IMR-90 (cell line): Measurements from ENCODE around the gene GLIS1. TPM values are rescaled to one million over a fixed set of nuclear protein-coding genes. Genes with fewer than 3 reads are reported as not detected.

ENCODE experiments used
- ATAC-seq: fragments of 200-7000 bp; cut with Tn5 transposase; 2 replicates; pipeline ENCODE4 v1.9.1; 2020; ENCODE audit warnings: low read depth, mild to moderate bottlenecking, moderate library complexity
- BruUV-seq: library from RNA; stranded (reverse); fragments of 400-500 nt; replicated peaks from 2 replicates; lab custom pipeline; 2021; lab: Mats Ljungman, UMichigan
- CTCF ChIA-PET: fragments of 300-600 bp; formaldehyde crosslinking; extraction: SDS; loops from one replicate; lab custom pipeline; 2021; ENCODE audit warnings: antibody characterized with exemption; lab: Yijun Ruan, JAX
- POLR2A ChIA-PET: fragments of 300-600 bp; sonication (Branson Sonifier 250); formaldehyde crosslinking; loops from one replicate; lab custom pipeline; 2022; ENCODE audit warnings: antibody characterized with exemption; ENCODE audit not compliant: unreplicated experiment; lab: Charles Lee
- DNase-seq: peaks from one replicate; pipeline ENCODE4 v3.0.0; 2013
- H2AFZ ChIP-seq: replicated peaks from 2 replicates; pipeline ENCODE3; 2013; ENCODE audit warnings: low read length, mild to moderate bottlenecking; ENCODE audit not compliant: poor library complexity
- H2AK5ac ChIP-seq: 2 replicates; pipeline ENCODE4 v1.6.1; 2013; ENCODE audit warnings: low read depth, low read length, inconsistent platforms
- H2AK9ac ChIP-seq: replicated peaks from 2 replicates; pipeline ENCODE3; 2013; ENCODE audit warnings: mild to moderate bottlenecking, low read depth, low read length, moderate library complexity; ENCODE audit not compliant: poor library complexity
- H2BK120ac ChIP-seq: 2 replicates; pipeline ENCODE4 v1.6.1; 2013; ENCODE audit warnings: low read depth, low read length, inconsistent platforms
- H2BK15ac ChIP-seq: 3 replicates; pipeline ENCODE4 v1.6.1; 2013; ENCODE audit warnings: low read depth, low read length, inconsistent platforms
- H2BK20ac ChIP-seq: 2 replicates; pipeline ENCODE4 v1.6.1; 2013; ENCODE audit warnings: low read depth, mild to moderate bottlenecking, inconsistent platforms, low read length, moderate library complexity
- H2BK5ac ChIP-seq: 2 replicates; pipeline ENCODE4 v1.6.1; 2013; ENCODE audit warnings: mild to moderate bottlenecking, low read depth, low read length, inconsistent platforms; ENCODE audit not compliant: poor library complexity, severe bottlenecking
- H3K14ac ChIP-seq: replicated peaks from 2 replicates; pipeline ENCODE4 v1.6.1; 2013; ENCODE audit warnings: low read depth, low read length, inconsistent platforms
- H3K18ac ChIP-seq: 2 replicates; pipeline ENCODE4 v1.6.1; 2013; ENCODE audit warnings: low read depth, low read length, control low read depth
- H3K23ac ChIP-seq: 2 replicates; pipeline ENCODE4 v1.6.1; 2013; ENCODE audit warnings: low read depth, low read length, inconsistent platforms
- H3K27ac ChIP-seq: 2 replicates; pipeline ENCODE4 v1.5.1; 2013; ENCODE audit warnings: mild to moderate bottlenecking, control low read depth, low read length; ENCODE audit not compliant: insufficient read depth
- H3K27me3 ChIP-seq: 2 replicates; pipeline ENCODE4 v1.6.1; 2013; ENCODE audit warnings: low read length; ENCODE audit not compliant: control insufficient read depth, insufficient read depth
- H3K36me3 ChIP-seq: 2 replicates; pipeline ENCODE4 v1.6.1; 2013; ENCODE audit warnings: low read length, mixed read lengths; ENCODE audit not compliant: control insufficient read depth, insufficient read depth
- H3K4ac ChIP-seq: 2 replicates; pipeline ENCODE4 v1.6.1; 2013; ENCODE audit warnings: low read depth, low read length, inconsistent platforms
- H3K4me1 ChIP-seq: 2 replicates; pipeline ENCODE4 v1.6.1; 2013; ENCODE audit warnings: low read length, mixed read lengths; ENCODE audit not compliant: control insufficient read depth, insufficient read depth
- H3K4me2 ChIP-seq: 2 replicates; pipeline ENCODE4 v1.6.1; 2013; ENCODE audit warnings: low read depth, mild to moderate bottlenecking, control low read depth, low read length, moderate library complexity
- H3K4me3 ChIP-seq: 2 replicates; pipeline ENCODE4 v1.5.1; 2013; ENCODE audit warnings: low read depth, mild to moderate bottlenecking, control low read depth, low read length, moderate library complexity; ENCODE audit not compliant: insufficient read depth
- H3K56ac ChIP-seq: 2 replicates; pipeline ENCODE4 v1.6.1; 2013; ENCODE audit warnings: low read length, inconsistent platforms; ENCODE audit not compliant: insufficient read depth; ENCODE audit errors: extremely low read depth
- H3K79me1 ChIP-seq, 2 experiments: 2 replicates each; pipeline ENCODE4 v1.6.1; 2013; ENCODE audit warnings: low read length in 2 of 2, inconsistent platforms in 1 of 2, low read depth in 1 of 2
- H3K9ac ChIP-seq: 2 replicates; pipeline ENCODE4 v1.6.1; 2013; ENCODE audit warnings: low read depth, low read length, control low read depth
- H3K9me1 ChIP-seq: 2 replicates; pipeline ENCODE4 v1.6.1; 2013; ENCODE audit warnings: low read length, inconsistent platforms; ENCODE audit not compliant: insufficient read depth
- H3K9me3 ChIP-seq: 2 replicates; pipeline ENCODE4 v1.6.1; 2013; ENCODE audit warnings: low read length; ENCODE audit not compliant: control insufficient read depth, insufficient read depth
- H4K20me1 ChIP-seq: 2 replicates; pipeline ENCODE4 v1.6.1; 2013; ENCODE audit warnings: low read length, inconsistent platforms; ENCODE audit not compliant: insufficient read depth
- H4K5ac ChIP-seq: 2 replicates; pipeline ENCODE4 v1.6.1; 2013; ENCODE audit warnings: mild to moderate bottlenecking, low read depth, low read length, control low read depth
- H4K8ac ChIP-seq, 2 experiments: 2 replicates each; pipeline ENCODE4 v1.6.1; 2013; ENCODE audit warnings: low read depth in 2 of 2, low read length in 2 of 2, control low read depth in 1 of 2, inconsistent platforms in 1 of 2
- H4K91ac ChIP-seq: 2 replicates; pipeline ENCODE4 v1.6.1; 2013; ENCODE audit warnings: low read depth, low read length, inconsistent platforms; ENCODE audit not compliant: insufficient read depth
- BHLHE40 ChIP-seq: fragments of 150-350 bp; IDR thresholded peaks from 2 replicates; pipeline ENCODE4 v1.6.1; 2016; ENCODE audit warnings: mild to moderate bottlenecking, low read depth, low read length
- CEBPB ChIP-seq: IDR thresholded peaks from 2 replicates; pipeline ENCODE4 v1.6.1; 2012; ENCODE audit warnings: low read depth, low read length, improper control_type of control experiment
- CHD1 ChIP-seq: IDR thresholded peaks from 2 replicates; pipeline ENCODE4 v1.6.1; 2012; ENCODE audit warnings: low read depth, low read length, improper control_type of control experiment
- CTCF ChIP-seq: conservative IDR thresholded peaks from 2 replicates; pipeline ENCODE4 v1.5.1; 2012; ENCODE audit warnings: mild to moderate bottlenecking, low read depth, low read length, improper control_type of control experiment
- ELK1 ChIP-seq: fragments of 150-350 bp; IDR thresholded peaks from 2 replicates; pipeline ENCODE4 v1.6.1; 2016; ENCODE audit warnings: low read depth, mild to moderate bottlenecking, low read length, moderate library complexity, borderline replicate concordance
- FOS ChIP-seq: fragments of 150-350 bp; IDR thresholded peaks from 2 replicates; pipeline ENCODE4 v1.6.1; 2016; ENCODE audit warnings: low read depth, low read length
- MAFK ChIP-seq: IDR thresholded peaks from 2 replicates; pipeline ENCODE4 v1.6.1; 2012; ENCODE audit warnings: low read depth, low read length, improper control_type of control experiment
- MAZ ChIP-seq: IDR thresholded peaks from 2 replicates; pipeline ENCODE4 v1.6.1; 2012; ENCODE audit warnings: low read depth, mild to moderate bottlenecking, low read length, improper control_type of control experiment, moderate library complexity, borderline replicate concordance
- MXI1 ChIP-seq: IDR thresholded peaks from 2 replicates; pipeline ENCODE4 v1.6.1; 2012; ENCODE audit warnings: low read depth, mild to moderate bottlenecking, low read length, moderate library complexity, borderline replicate concordance
- POLR2A ChIP-seq: IDR thresholded peaks from 2 replicates; pipeline ENCODE4 v1.6.1; 2012; ENCODE audit warnings: mild to moderate bottlenecking, low read depth, low read length
- RCOR1 ChIP-seq: IDR thresholded peaks from 2 replicates; pipeline ENCODE4 v1.6.1; 2012; ENCODE audit warnings: mild to moderate bottlenecking, low read length, improper control_type of control experiment; ENCODE audit not compliant: insufficient replicate concordance
- RFX5 ChIP-seq: IDR thresholded peaks from 2 replicates; pipeline ENCODE4 v1.8.0; 2012; ENCODE audit warnings: low read depth, mild to moderate bottlenecking, low read length, moderate library complexity
- SMC3 ChIP-seq: fragments of 150-350 bp; IDR thresholded peaks from 2 replicates; pipeline ENCODE4 v1.6.1; 2016; ENCODE audit warnings: low read depth, mild to moderate bottlenecking, antibody characterized with exemption, low read length, moderate library complexity
- USF2 ChIP-seq: fragments of 150-350 bp; IDR thresholded peaks from 2 replicates; pipeline ENCODE4 v1.6.1; 2017; ENCODE audit warnings: mild to moderate bottlenecking, antibody characterized with exemption, low read length, low read depth
- WGBS, 2 experiments: methylation state at CpG; one replicate each; pipeline versions ENCODE4 v1.1.5 to v1.1.7; 2013; ENCODE audit warnings: missing lambda C conversion rate in 2 of 2; ENCODE audit not compliant: insufficient read length in 1 of 2; ENCODE audit errors: extremely low coverage in 2 of 2; 5-methylcytosine and 5-hydroxymethylcytosine counted together
- dilution Hi-C: fragments of 300-500 bp; cut with HindIII; formaldehyde crosslinking; loops from one replicate; pipeline ENCODE4 v1.14.3; 2018; ENCODE audit warnings: low sequenced_read_pairs; ENCODE audit not compliant: unreplicated experiment
- in situ Hi-C: fragments of 300-500 bp; cut with MboI; formaldehyde crosslinking; loops from 3 replicates; pipeline ENCODE4 v1.14.3; 2019; ENCODE audit warnings: low sequenced_read_pairs, inconsistent platforms, mixed read lengths
- intact Hi-C: fragments of 100-400 bp; cut with micrococcal nuclease; formaldehyde crosslinking; loops from 2 replicates; pipeline ENCODE4 v1.10.0; 2022
- polyA plus RNA-seq, 3 experiments: library from polyadenylated mRNA; depleted of rRNA; stranded (reverse); fragments of >200 nt; gene quantifications; 2 replicates each; pipeline ENCODE4 v1.2.3, GENCODE V29; 2012; ENCODE audit warnings: low replicate concordance in 1 of 3
- total RNA-seq: library from RNA; depleted of rRNA; stranded (reverse); fragments of >200 nt; gene quantifications from 2 replicates; pipeline ENCODE4 v1.2.3, GENCODE V29; 2012

The GLIS1 gene
- total and polyA plus RNA-seq, 2 of the 4 experiments (the other 2 are of a cell fraction), result 0.18 to 2.3 TPM

GRCh38 chr1:53652441-53653199 lies 86.3 kb downstream of the GLIS1 start:
- H2BK20ac ChIP-seq, result peak overlapping the region; percentile 8; the same call in 1 of the 2 replicates
- no peak overlapping the region for H3K4me2 ChIP-seq
- H3K23ac ChIP-seq, result no peak overlapping the region
- in situ Hi-C loops, result no loop called here
- no TSS peak for BruUV-seq
- no peak overlapping the region for H3K9ac ChIP-seq
- no peaks in the 10 kb centered on the region for H3K9me3 ChIP-seq
- H2BK5ac ChIP-seq, result no peak overlapping the region
- DNase-seq, result peak; percentile 21
- no peak overlapping the region for H3K4me3 ChIP-seq
- intact Hi-C loops, result no loop called here
- peak overlapping the region; percentile 30 for H2AK5ac ChIP-seq
- ATAC-seq, result no peak
- H3K4me1 ChIP-seq, result peaks cover 25% of the 10 kb centered on the region
- H3K18ac ChIP-seq, result no peak overlapping the region
- H3K27me3 ChIP-seq, result no peaks in the 10 kb centered on the region
- H3K36me3 ChIP-seq, result no peaks in the 10 kb centered on the region; the same call in 1 of the 2 replicates
- no peak overlapping the region for H3K4ac ChIP-seq
- H2AFZ ChIP-seq, result no peak overlapping the region
- CTCF ChIA-PET, result no interaction called here
- no peak overlapping the region for H3K56ac ChIP-seq
- WGBS, 2 experiments, result 100% methylated on average over 2 of the region's 7 CpGs; no CpG with 5 or more reads in 1 of the 2 experiments
- POLR2A ChIA-PET, result no interaction called here
- H2AK9ac ChIP-seq, result peak overlapping the region; percentile 8
- no peak overlapping the region for H4K8ac ChIP-seq
- 0 out of 2 replicates have a peak overlapping the region, but pooled peaks have one; percentile 13 for H4K91ac ChIP-seq
- dilution Hi-C loops, result no loop called here
- peaks cover 45% of the 10 kb centered on the region for H3K9me1 ChIP-seq
- no peak overlapping the region for H4K5ac ChIP-seq
- peak overlapping the region; percentile 18; the same call in 1 of the 2 replicates for H2BK120ac ChIP-seq
- H4K20me1 ChIP-seq, result peaks cover 13% of the 10 kb centered on the region; the same call in 1 of the 2 replicates
- peaks cover 2 to 33% of the 10 kb centered on the region in 2 experiments for H3K79me1 ChIP-seq
- no peak overlapping the region for H3K27ac ChIP-seq
- no peak overlapping the region; the same call in 2 of the 3 replicates for H2BK15ac ChIP-seq
- H3K14ac ChIP-seq, result 0 out of 2 replicates have a peak overlapping the region, but pooled peaks have one; percentile 13
- TF ChIP-seq MAZ, result no peak
- TF ChIP-seq CTCF, result no peak
- no peak for TF ChIP-seq USF2
- TF ChIP-seq BHLHE40, result no peak
- TF ChIP-seq CHD1, result no peak
- TF ChIP-seq MAFK, result no peak
- TF ChIP-seq RFX5, result no peak
- TF ChIP-seq ELK1, result no peak
- TF ChIP-seq RCOR1, result no peak
- no peak for TF ChIP-seq MXI1
- TF ChIP-seq FOS, result no peak
- no peak for TF ChIP-seq POLR2A
- TF ChIP-seq CEBPB, result no peak
- TF ChIP-seq SMC3, result no peak
